Ishikawa (cell line): ENCODE results near the gene BPGM.

ENCODE experiments used
- CEBPB ChIP-seq: IDR thresholded peaks from 2 replicates; pipeline ENCODE4 v1.6.1; 2012
- CREB1 ChIP-seq: IDR thresholded peaks from 2 replicates; pipeline ENCODE4 v1.6.1; 2012; ENCODE audit warnings: low read depth
- EGR1 ChIP-seq: IDR thresholded peaks from 2 replicates; pipeline ENCODE4 v1.6.1; 2012
- EP300 ChIP-seq: IDR thresholded peaks from 2 replicates; pipeline ENCODE4 v1.6.1; 2012; ENCODE audit warnings: borderline replicate concordance
- FOXM1 ChIP-seq: IDR thresholded peaks from 2 replicates; pipeline ENCODE4 v1.6.1; 2012; ENCODE audit warnings: low read depth, borderline replicate concordance
- MAX ChIP-seq: IDR thresholded peaks from 2 replicates; pipeline ENCODE4 v1.6.1; 2012
- NFIC ChIP-seq: IDR thresholded peaks from 2 replicates; pipeline ENCODE4 v1.6.1; 2012
- RAD21 ChIP-seq: IDR thresholded peaks from 2 replicates; pipeline ENCODE4 v1.6.1; 2012; ENCODE audit warnings: low read depth
- REST ChIP-seq: IDR thresholded peaks from 2 replicates; pipeline ENCODE4 v1.6.1; 2012; ENCODE audit warnings: low read depth, mild to moderate bottlenecking
- TAF1 ChIP-seq: IDR thresholded peaks from 2 replicates; pipeline ENCODE4 v1.6.1; 2012; ENCODE audit warnings: low read depth, mild to moderate bottlenecking
- TCF12 ChIP-seq: IDR thresholded peaks from 2 replicates; pipeline ENCODE4 v1.6.1; 2012; ENCODE audit warnings: low read depth
- TEAD4 ChIP-seq: IDR thresholded peaks from 2 replicates; pipeline ENCODE4 v1.6.1; 2012
- USF1 ChIP-seq: IDR thresholded peaks from 2 replicates; pipeline ENCODE4 v1.6.1; 2012
- YY1 ChIP-seq: IDR thresholded peaks from 2 replicates; pipeline ENCODE4 v1.6.1; 2012; ENCODE audit warnings: low read depth
- ZBTB7A ChIP-seq: IDR thresholded peaks from 2 replicates; pipeline ENCODE4 v1.6.1; 2012; ENCODE audit warnings: low read depth

BPGM gene

GRCh38 chr7:134654104-134654775, 7.6 kb downstream of the BPGM start:
- TF ChIP-seq TAF1 = no peak
- no peak for TF ChIP-seq YY1
- TF ChIP-seq RAD21 = no peak
- TF ChIP-seq TEAD4 = no peak
- TF ChIP-seq MAX = no peak

- no peak for TF ChIP-seq MAX
Observed at GRCh38 chr7:134657526-134657925, 10.9 kb downstream of the BPGM start.

- TF ChIP-seq RAD21 (no peak), MAX (no peak), TEAD4 (no peak)
Observed at GRCh38 chr7:134660242-134660785, 13.7 kb downstream of the BPGM start.

- no peak for TF ChIP-seq FOXM1
Observed at GRCh38 chr7:134660961-134661376, 14.3 kb downstream of the BPGM start.

GRCh38 chr7:134662166-134662870, 15.7 kb downstream of the BPGM start:
- TF ChIP-seq TAF1 = no peak
- TF ChIP-seq REST = no peak
- no peak for TF ChIP-seq CEBPB
- TF ChIP-seq RAD21 = no peak
- TF ChIP-seq USF1 = no peak
- no peak for TF ChIP-seq EGR1
- no peak for TF ChIP-seq TEAD4
- no peak for TF ChIP-seq YY1
- no peak for TF ChIP-seq ZBTB7A
- TF ChIP-seq CREB1 = no peak
- no peak for TF ChIP-seq EP300
- TF ChIP-seq NFIC = no peak
- no peak for TF ChIP-seq TCF12
- TF ChIP-seq FOXM1 = no peak
- no peak for TF ChIP-seq MAX

- TF ChIP-seq USF1 (no peak), TEAD4 (no peak), EGR1 (no peak), TAF1 (no peak), TCF12 (no peak), REST (no peak), CREB1 (no peak), FOXM1 (no peak)
Observed at GRCh38 chr7:134662871-134663205, 16.2 kb downstream of the BPGM start.
